HG03159 (cell line): ENCODE results near the gene PTPRN2.
"Not testable (repeated sequence)": the region's sequence is repeated elsewhere in the genome, so short reads cannot be mapped to it uniquely, and the experiment has no call there.

Source experiments
- ATAC-seq: cut with Tn5 transposase; IDR thresholded peaks from one replicate; pipeline ENCODE4 v1.9.1; 2021; ENCODE audit warnings: mild to moderate bottlenecking, moderate library complexity; ENCODE audit not compliant: unreplicated experiment

The PTPRN2 gene

DNA sequence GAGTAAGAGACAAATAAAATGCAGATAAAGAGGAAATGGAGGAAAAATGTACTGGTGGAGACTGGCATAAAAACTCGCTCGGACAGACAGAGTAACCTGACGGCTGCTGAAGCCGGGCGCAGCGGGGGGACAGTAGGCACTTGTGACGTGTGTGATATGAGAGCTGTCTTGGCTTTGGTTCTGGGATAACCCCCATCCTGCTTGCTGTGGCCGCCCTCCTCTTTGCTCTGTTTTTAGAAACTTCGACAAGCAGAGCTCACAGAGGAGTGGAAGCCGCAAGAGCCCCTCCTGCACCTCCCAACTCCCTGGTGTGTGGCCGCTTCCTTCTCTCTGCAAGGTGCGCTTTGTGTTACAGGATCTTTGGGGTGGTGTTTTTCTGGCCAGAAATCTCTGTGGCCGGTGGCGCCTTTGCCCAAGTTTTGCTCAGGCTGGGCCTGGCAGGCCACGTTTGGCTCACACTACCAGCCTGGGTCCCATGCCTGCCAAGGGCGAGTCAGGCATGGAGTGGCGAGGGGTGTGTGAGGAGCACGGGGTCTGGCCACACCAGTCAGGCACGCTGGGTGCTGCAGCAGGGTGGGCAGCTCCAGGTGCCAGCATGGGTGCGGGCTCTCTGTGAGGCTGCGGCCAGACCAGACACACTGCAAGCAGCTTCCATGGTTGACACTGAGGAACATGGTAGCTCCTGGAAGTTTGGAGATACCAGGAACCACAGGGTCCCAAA, 982.8 kb downstream of the PTPRN2 start:
- ATAC-seq, result no peak

- no peak for ATAC-seq
These were observed 983.9 kb downstream of the PTPRN2 start for GRCh38 chr7:157603716-157604115.

DNA sequence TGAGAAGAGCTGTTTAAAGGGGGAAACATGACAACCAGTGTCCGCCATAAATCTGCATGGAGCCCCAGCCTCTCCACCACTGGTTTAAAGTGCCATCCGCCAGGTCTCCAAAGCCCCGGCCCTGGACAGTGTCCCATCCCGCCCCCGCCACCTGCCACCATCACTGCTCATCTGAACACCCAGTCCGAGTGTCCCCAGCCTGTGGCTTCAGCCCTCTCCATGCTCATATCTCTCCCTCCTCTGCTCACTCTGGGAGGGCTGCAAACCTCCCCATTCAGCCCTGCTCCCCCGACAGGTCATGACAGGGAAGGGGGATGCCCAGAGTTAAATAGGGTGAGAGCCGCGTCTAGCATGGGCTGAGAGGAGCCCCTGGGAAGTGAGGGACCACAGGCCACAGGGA, 984.6 kb downstream of the PTPRN2 start:
- no peak for ATAC-seq

DNA sequence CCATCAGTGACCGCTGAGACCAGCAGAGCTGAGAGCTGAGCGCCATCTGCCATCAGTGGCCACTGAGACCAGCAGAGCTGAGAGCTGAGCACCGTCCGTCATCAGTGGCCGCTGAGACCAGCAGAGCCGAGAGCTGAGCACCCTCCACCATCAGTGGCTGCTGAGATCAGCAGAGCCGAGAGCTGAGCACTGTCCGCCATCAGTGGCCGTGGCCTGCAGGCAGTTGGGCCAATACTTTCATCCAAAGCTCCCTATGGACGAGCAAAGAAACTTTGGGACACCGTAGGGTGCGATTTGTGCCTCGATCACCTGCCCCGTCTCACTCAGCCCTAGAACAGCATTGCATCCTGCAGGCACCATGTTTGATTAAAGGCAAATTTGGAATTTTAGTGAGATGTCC, 985.0 kb downstream of the PTPRN2 start:
- no peak for ATAC-seq

- ATAC-seq, result no peak
These were observed 985.5 kb downstream of the PTPRN2 start for GRCh38 chr7:157602156-157602555.

- ATAC-seq, result no peak
These were observed 986.1 kb downstream of the PTPRN2 start for GRCh38 chr7:157601530-157601929.

- no peak for ATAC-seq
These were observed 988.1 kb downstream of the PTPRN2 start for GRCh38 chr7:157599491-157599890.

GRCh38 chr7:157597562-157597961, 990.1 kb downstream of the PTPRN2 start:
- ATAC-seq, result no peak

GRCh38 chr7:157596881-157597280, 990.7 kb downstream of the PTPRN2 start:
- ATAC-seq, result no peak

DNA sequence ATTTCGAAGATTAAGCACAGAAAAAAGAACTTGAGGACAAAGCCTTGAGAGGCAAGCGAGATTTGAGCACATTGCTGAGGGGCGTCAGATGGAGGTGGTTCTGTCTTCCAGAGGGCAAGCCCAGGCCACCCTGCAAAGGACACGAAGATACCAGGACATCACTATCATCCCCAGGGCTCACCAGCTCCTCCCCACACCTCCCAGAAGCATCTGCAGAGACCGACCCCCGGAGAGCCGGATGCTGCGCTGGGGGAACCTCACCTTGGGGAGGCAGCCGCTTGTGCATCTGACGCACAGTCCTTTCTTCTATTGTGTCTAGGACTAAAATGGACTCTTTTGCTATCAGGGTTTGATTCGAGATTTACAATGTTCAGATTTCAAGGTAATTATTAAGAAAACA, 991.2 kb downstream of the PTPRN2 start:
- no peak for ATAC-seq

GRCh38 chr7:157596026-157596425, 991.6 kb downstream of the PTPRN2 start:
- no peak for ATAC-seq

- no peak for ATAC-seq
These were observed 992.4 kb downstream of the PTPRN2 start for GRCh38 chr7:157595086-157595855.

DNA sequence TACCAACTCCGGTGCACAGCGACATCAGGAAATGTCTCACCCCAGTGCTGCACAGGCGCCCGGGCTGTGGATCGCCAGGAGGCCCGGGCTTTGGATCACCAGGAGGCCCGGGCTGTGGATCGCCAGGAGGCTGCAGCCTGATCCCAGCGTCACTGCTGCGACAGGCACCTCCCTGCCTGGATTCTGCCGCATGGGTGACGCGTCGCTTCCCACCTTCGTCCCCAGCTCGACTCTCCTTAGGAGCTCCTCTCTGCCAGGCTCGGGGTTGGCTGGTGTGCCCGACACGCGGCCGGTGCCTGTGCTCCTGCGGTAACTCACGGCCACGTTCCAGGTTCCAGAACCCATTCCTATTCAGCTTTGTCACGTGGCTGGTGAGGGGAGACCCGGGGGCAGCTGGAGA, 993.3 kb downstream of the PTPRN2 start:
- ATAC-seq, result no peak

DNA sequence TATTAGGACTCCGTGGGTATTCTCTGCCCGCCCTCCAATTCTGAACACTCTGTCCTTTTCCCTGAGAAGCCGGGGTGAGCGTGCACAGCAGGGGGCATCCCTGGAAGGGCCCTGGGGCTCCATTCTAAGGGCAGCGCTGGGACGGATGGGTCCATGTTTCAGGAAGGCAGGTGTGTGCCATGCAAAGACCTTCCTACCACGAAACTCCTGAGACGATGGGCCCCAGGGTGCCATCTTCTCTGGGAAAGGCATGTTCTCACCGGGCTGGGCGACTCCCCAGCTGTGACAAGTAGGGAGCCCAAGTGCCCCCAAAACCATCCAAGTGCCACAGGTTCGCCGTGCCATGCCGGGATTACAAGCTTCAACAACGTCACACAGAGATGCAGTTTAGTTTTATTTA, 994.1 kb downstream of the PTPRN2 start:
- no peak for ATAC-seq

DNA sequence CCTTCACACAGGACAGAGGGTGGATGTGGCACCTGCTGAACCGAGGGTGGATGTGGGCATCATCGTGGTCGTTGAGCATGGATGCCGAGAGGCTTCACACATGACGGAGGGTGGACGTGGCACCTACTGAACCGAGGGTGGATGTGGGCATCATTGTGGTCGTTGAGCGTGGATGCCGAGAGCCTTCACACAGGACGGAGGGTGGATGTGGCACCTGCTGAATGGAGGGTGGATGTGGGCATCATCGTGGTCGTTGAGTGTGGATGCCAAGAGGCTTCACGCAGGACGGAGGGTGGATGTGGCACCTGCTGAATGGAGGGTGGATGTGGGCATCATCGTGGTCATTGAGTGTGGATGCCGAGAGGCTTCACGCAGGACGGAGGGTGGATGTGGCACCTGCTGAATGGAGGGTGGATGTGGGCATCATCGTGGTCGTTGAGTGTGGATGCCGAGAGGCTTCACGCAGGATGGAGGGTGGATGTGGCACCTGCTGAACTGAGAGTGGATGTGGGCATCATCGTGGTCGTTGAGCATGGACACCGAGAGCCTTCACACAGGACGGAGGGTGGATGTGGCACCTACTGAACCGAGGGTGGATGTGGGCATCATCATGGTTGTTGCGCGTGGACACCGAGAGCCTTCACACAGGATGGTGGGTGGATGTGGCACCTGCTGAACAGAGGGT, 994.8 kb downstream of the PTPRN2 start:
- not testable (repeated sequence) for ATAC-seq

- ATAC-seq, result no peak
These were observed 997.1 kb downstream of the PTPRN2 start for GRCh38 chr7:157590526-157590925.

GRCh38 chr7:157589680-157590079, 997.9 kb downstream of the PTPRN2 start:
- ATAC-seq, result no peak

GRCh38 chr7:157587805-157588560, 999.6 kb downstream of the PTPRN2 start:
- no peak for ATAC-seq

GRCh38 chr7:157587051-157587804, 1000.4 kb downstream of the PTPRN2 start:
- no peak for ATAC-seq

GRCh38 chr7:157586426-157586955, 1001.1 kb downstream of the PTPRN2 start:
- ATAC-seq, result no peak
